Heart left ventricle (tissue), 16 donors: Measurements from ENCODE around the gene LOC128125822.

Experiments
- ATAC-seq, 4 donors: fragments of 200-7000 bp; cut with Tn5 transposase; one replicate each; pipeline ENCODE4 v1.9.1; 2020 to 2022; ENCODE audit warnings: moderate library complexity in 4 of 4, mild to moderate bottlenecking in 3 of 4, moderate number of reproducible peaks in 1 of 4
- DNase-seq, 5 donors: peaks; one replicate each; pipeline ENCODE4 v3.0.0-alpha.2; 2020
- H3K27ac ChIP-seq, 12 donors: fragments of 200-600 bp; sonication (generic) in 4 of 12; one replicate each; pipeline versions ENCODE4 v1.5.0 to v1.8.0; 2016 to 2022; ENCODE audit warnings: mild to moderate bottlenecking in 2 of 12
- H3K27me3 ChIP-seq, 9 donors: fragments of 200-600 bp; sonication (generic) in 2 of 9; one replicate each; pipeline versions ENCODE4 v1.5.1 to v1.8.0; 2016 to 2022; ENCODE audit warnings: mild to moderate bottlenecking in 3 of 9
- H3K36me3 ChIP-seq, 9 donors: fragments of 200-600 bp; sonication (generic) in 2 of 9; one replicate each; pipeline versions ENCODE4 v1.5.0 to v1.8.0; 2018 to 2022; ENCODE audit warnings: mild to moderate bottlenecking in 2 of 9
- H3K4me1 ChIP-seq, 12 donors: fragments of 200-600 bp; sonication (generic) in 4 of 12; one replicate each; pipeline versions ENCODE4 v1.5.0 to v1.8.0; 2016 to 2022; ENCODE audit warnings: mild to moderate bottlenecking in 3 of 12
- H3K4me3 ChIP-seq, 12 donors: fragments of 200-600 bp; sonication (generic) in 4 of 12; one replicate each; pipeline versions ENCODE4 v1.5.0 to v1.8.0; 2017 to 2022; ENCODE audit warnings: mild to moderate bottlenecking in 9 of 12, moderate library complexity in 4 of 12
- H3K9me3 ChIP-seq, 12 donors: fragments of 200-600 bp; sonication (generic) in 4 of 12; one replicate each; pipeline versions ENCODE4 v1.5.0 to v1.8.0; 2016 to 2022; ENCODE audit warnings: mild to moderate bottlenecking in 1 of 12
- CTCF ChIP-seq, 12 donors: fragments of 200-600 bp; sonication (generic) in 4 of 12; IDR thresholded peaks; one replicate each; pipeline versions ENCODE4 v1.5.0 to v1.8.0; 2018 to 2022; ENCODE audit warnings: antibody characterized with exemption in 12 of 12, mild to moderate bottlenecking in 5 of 12
- POLR2A ChIP-seq, 2 donors: fragments of 450-650 bp; IDR thresholded peaks; one replicate each; pipeline ENCODE4 v1.6.1; 2017; ENCODE audit warnings: antibody characterized with exemption in 2 of 2, mild to moderate bottlenecking in 2 of 2, moderate library complexity in 2 of 2
- WGBS, 4 donors: extraction: QIAGEN DNeasy Blood & Tissue Kit in 2 of 4; methylation state at CpG; one replicate each; pipeline versions ENCODE4 v1.1.5 to v1.1.7; 2013 to 2018; 5-methylcytosine and 5-hydroxymethylcytosine counted together
- intact Hi-C, 10 donors: fragments of 100-400 bp; cut with DNase I; formaldehyde crosslinking; loops; one replicate each; pipeline versions ENCODE4 v1.11.1 to v1.14.2; 2022
- donor health status: ischemic (EF 13 %, LVEDD 7.1; RV severe dilation, severe dysfunction).
- donor health status: healthy with polysubstance abuse.
- donor health status: DM: no; HTN: yes; CAD: no.
- donor health status: DM: no; HTN: no; CAD: no.
- donor health status: ischemic (EF 25% LVEDD 6.9; RV normal size, moderate dysfunction).
- donor health status: ischemic (EF 25% LVEDD 5.7; RV mildly dilated, moderate dysfunction).
- donor health status: healthy.
- donor health status: DM: yes; HTN: yes; CAD: no.
- donor health status: ischemic (EF 35%, LVEDD 5.7; RV mildly dilated, moderate dysfunction).
- donor health status: nonischemic (EF 11% LVEDD 7.7; RV severe dilation, severe dysfunction).
- donor health status: DM: yes; HTN: yes; CAD: no.
- donor health status: PGD.
- donor health status: ischemic (EF 29% LVEDD 5.4; RV normal size, mild dysfunction).
- donor health status: nonischemic (EF 23%, LVEDD 6.1; RV moderate dilation, normal function).

Gene LOC128125822

DNA sequence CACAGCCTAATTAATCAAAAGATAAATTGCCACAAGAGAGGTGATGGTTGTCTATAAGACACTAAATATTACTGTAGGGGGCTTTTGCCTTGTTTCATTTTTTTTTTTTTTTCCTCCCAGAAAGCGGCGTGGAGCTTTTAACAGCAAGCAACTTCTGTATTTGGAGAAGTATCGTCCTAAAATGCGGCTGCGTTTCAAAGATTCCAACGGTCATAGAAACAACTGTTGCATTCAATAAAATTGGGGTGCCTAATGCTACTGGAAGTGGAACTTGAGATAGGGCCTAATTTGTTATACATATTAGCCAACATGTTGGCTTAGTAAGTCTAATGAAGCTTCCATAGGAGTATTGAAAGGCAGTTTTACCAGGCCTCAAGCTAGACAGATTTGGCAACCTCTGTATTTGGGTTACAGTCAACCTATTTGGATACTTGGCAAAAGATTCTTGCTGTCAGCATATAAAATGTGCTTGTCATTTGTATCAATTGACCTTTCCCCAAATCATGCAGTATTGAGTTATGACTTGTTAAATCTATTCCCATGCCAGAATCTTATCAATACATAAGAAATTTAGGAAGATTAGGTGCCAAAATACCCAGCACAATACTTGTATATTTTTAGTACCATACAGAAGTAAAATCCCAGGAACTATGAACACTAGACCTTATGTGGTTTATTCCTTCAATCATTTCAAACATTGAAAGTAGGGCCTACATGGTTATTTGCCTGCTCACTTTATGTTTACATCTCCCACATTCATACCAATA lies 7.8 kb downstream of the LOC128125822 start:
- ATAC-seq (no peak), DNase-seq (no peak)
- H3K27ac ChIP-seq: no peak overlapping the region
- H3K36me3 ChIP-seq: peaks cover 3 to 79% (median 63%) of the 10 kb centered on the region in 9 donors
- no peaks in the 10 kb centered on the region for H3K27me3 ChIP-seq
- peaks cover 0 to 20% (median 2%) of the 10 kb centered on the region in 12 donors for H3K4me1 ChIP-seq
- no peaks in the 10 kb centered on the region for H3K9me3 ChIP-seq
- intact Hi-C loops: loop anchor here in 4 of 10 donors (10.0 kb wide), 3 partner anchors 55 to 225 kb away; partner anchors contain the start of gene PHF3 (in 1 of the 4)
- TF ChIP-seq POLR2A (IDR thresholded peaks at IDR 0.05): no peak
- no peak overlapping the region for H3K4me3 ChIP-seq
- WGBS, 4 donors: 96 to 98% (median 98%) methylated on average over 6 of the region's 6 CpGs

DNA sequence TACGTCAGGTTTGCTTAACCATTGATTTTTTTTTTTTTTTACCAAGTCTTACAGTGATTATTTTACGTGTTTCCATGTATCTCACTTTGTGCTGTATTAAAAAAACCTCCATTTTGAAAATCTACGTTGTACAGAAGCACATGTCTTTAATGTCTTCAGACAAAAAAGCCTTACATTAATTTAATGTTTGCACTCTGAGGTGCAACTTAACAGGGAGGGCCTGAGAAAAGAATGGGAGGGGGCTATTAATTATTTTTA lies 8.4 kb downstream of the LOC128125822 start:
- intact Hi-C loops: no loop called here
- H3K36me3 ChIP-seq: peaks cover 3 to 79% (median 63%) of the 10 kb centered on the region in 9 donors
- DNase-seq (no peak), ATAC-seq (no peak)
- peaks cover 0 to 15% (median 0%) of the 10 kb centered on the region in 12 donors for H3K4me1 ChIP-seq
- H3K4me3 ChIP-seq: no peak overlapping the region
- H3K27ac ChIP-seq: no peak overlapping the region
- WGBS, 4 donors: 87 to 91% (median 88%) methylated on average over 3 of the region's 3 CpGs
- no peaks in the 10 kb centered on the region for H3K9me3 ChIP-seq
- H3K27me3 ChIP-seq: no peaks in the 10 kb centered on the region
- no peak for TF ChIP-seq CTCF (IDR thresholded peaks at IDR 0.05)
- TF ChIP-seq POLR2A (IDR thresholded peaks at IDR 0.05): no peak

GRCh38 chr6:63581355-63582013 lies 9.2 kb downstream of the LOC128125822 start:
- WGBS, 4 donors: 97 to 98% (median 97%) methylated on average over 2 of the region's 2 CpGs
- Histone ChIP-seq H3K27ac (no peak overlapping the region), H3K9me3 (no peaks in the 10 kb centered on the region), H3K4me3 (no peak overlapping the region), H3K36me3 (peaks cover 3 to 75% (median 60%) of the 10 kb centered on the region in 9 donors), H3K27me3 (no peaks in the 10 kb centered on the region), H3K4me1 (peaks cover 0 to 8% (median 0%) of the 10 kb centered on the region in 12 donors)
- ATAC-seq (no peak), DNase-seq (no peak)
- intact Hi-C loops: no loop called here
- TF ChIP-seq POLR2A (IDR thresholded peaks at IDR 0.05): no peak
- no peak for TF ChIP-seq CTCF (IDR thresholded peaks at IDR 0.05)

GRCh38 chr6:63582579-63583231 lies 10.4 kb downstream of the LOC128125822 start:
- H3K9me3 ChIP-seq: no peaks in the 10 kb centered on the region

More at GRCh38 chr6:63582579-63583231, 10.4 kb downstream of the LOC128125822 start:
- 72 to 97% (median 88%) methylated on average over 4 of the region's 4 CpGs for WGBS, 4 donors
- no peak for DNase-seq
- intact Hi-C loops: no loop called here
- H3K36me3 ChIP-seq: peaks cover 3 to 63% (median 48%) of the 10 kb centered on the region in 9 donors
- TF ChIP-seq CTCF (IDR thresholded peaks at IDR 0.05): no peak
- no peak for TF ChIP-seq POLR2A (IDR thresholded peaks at IDR 0.05)
- H3K27ac ChIP-seq: no peak overlapping the region
- peaks cover 0 to 6% (median 0%) of the 10 kb centered on the region in 12 donors for H3K4me1 ChIP-seq
- ATAC-seq: no peak
- H3K4me3 ChIP-seq: no peak overlapping the region
- H3K27me3 ChIP-seq: no peaks in the 10 kb centered on the region
